Smooth muscle cell (in vitro differentiated cells): ENCODE data around the gene ALPK3. TPM values are rescaled to one million over a fixed set of nuclear protein-coding genes. Genes with fewer than 3 reads are reported as not detected.

Experiments used
- DNase-seq: peaks from one replicate; lab custom pipeline; 2025; ENCODE audit not compliant: unreplicated experiment; lab: John Stamatoyannopoulos, UW
- H2AFZ ChIP-seq: fragments of 200-600 bp; sonication (generic); 2 replicates; pipeline ENCODE4 v1.6.0; 2016; ENCODE audit warnings: antibody characterized with exemption, low read depth, mild to moderate bottlenecking
- H3F3A ChIP-seq: fragments of 200-600 bp; sonication (generic); 2 replicates; pipeline ENCODE4 v1.6.0; 2017; ENCODE audit warnings: antibody characterized with exemption, low read depth
- H3K27ac ChIP-seq: fragments of 200-600 bp; sonication (generic); 2 replicates; pipeline ENCODE4 v1.5.1; 2016; ENCODE audit warnings: low read depth, mild to moderate bottlenecking
- H3K27me3 ChIP-seq: fragments of 200-600 bp; sonication (generic); 2 replicates; pipeline ENCODE4 v1.6.1; 2016; ENCODE audit warnings: low read depth, mild to moderate bottlenecking
- H3K36me3 ChIP-seq: fragments of 200-600 bp; sonication (generic); 2 replicates; pipeline ENCODE4 v1.5.1; 2016; ENCODE audit warnings: low read depth
- H3K4me1 ChIP-seq: fragments of 200-600 bp; sonication (generic); 2 replicates; pipeline ENCODE4 v1.5.1; 2016; ENCODE audit warnings: low read depth
- H3K4me2 ChIP-seq: fragments of 200-600 bp; sonication (generic); 2 replicates; pipeline ENCODE4 v1.6.0; 2016; ENCODE audit warnings: mild to moderate bottlenecking
- H3K4me3 ChIP-seq: fragments of 200-600 bp; sonication (generic); 2 replicates; pipeline ENCODE4 v1.5.1; 2016; ENCODE audit warnings: mild to moderate bottlenecking
- H3K79me2 ChIP-seq: fragments of 200-600 bp; sonication (generic); 2 replicates; pipeline ENCODE4 v1.6.0; 2016; ENCODE audit warnings: low read depth, mild to moderate bottlenecking
- H3K9ac ChIP-seq: fragments of 200-600 bp; sonication (generic); 2 replicates; pipeline ENCODE4 v1.6.0; 2016; ENCODE audit warnings: low read depth
- H3K9me3 ChIP-seq: fragments of 200-600 bp; sonication (generic); replicated peaks from 2 replicates; pipeline ENCODE4 v1.5.1; 2016; ENCODE audit warnings: low read depth
- H4K20me1 ChIP-seq: fragments of 200-600 bp; sonication (generic); 2 replicates; pipeline ENCODE4 v1.6.0; 2016; ENCODE audit warnings: low read depth
- CTCF ChIP-seq: fragments of 200-600 bp; sonication (generic); IDR thresholded peaks from 2 replicates; pipeline ENCODE4 v1.5.1; 2017; ENCODE audit warnings: borderline replicate concordance, mild to moderate bottlenecking, antibody characterized with exemption; ENCODE audit not compliant: insufficient read depth, poor library complexity, severe bottlenecking
- WGBS: methylation state at CpG from one replicate; pipeline ENCODE4 v1.1.7; 2016; ENCODE audit warnings: low lambda C conversion rate; 5-methylcytosine and 5-hydroxymethylcytosine counted together
- polyA plus RNA-seq: library from polyadenylated mRNA; unstranded; fragments of >200 nt; fragmentation: Nextera tagmentation; extraction: Ambion mirVana; gene quantifications from 2 replicates; pipeline ENCODE4 v1.2.1, GENCODE V29; 2016
- total RNA-seq: library from RNA; depleted of rRNA; stranded (reverse); fragments of >200 nt; gene quantifications from 2 replicates; pipeline ENCODE4 v1.2.3, GENCODE V29; 2014

ALPK3 gene
- total and polyA plus RNA-seq, 2 experiments from 2014 or later: 3.5 to 18.8 TPM

- H2AFZ ChIP-seq: no peak overlapping the region
- no peaks in the 10 kb centered on the region for H3K4me1 ChIP-seq
- H4K20me1 ChIP-seq: no peaks in the 10 kb centered on the region
- no peaks in the 10 kb centered on the region for H3K27me3 ChIP-seq
- H3K79me2 ChIP-seq: no peaks in the 10 kb centered on the region
- TF ChIP-seq CTCF: no peak
- no peak overlapping the region for H3K4me3 ChIP-seq
- no peaks in the 10 kb centered on the region for H3K9me3 ChIP-seq
- no peaks in the 10 kb centered on the region for H3F3A ChIP-seq
- no peak overlapping the region for H3K27ac ChIP-seq
- no peak overlapping the region for H3K9ac ChIP-seq
- H3K4me2 ChIP-seq: no peak overlapping the region
- H3K36me3 ChIP-seq: no peaks in the 10 kb centered on the region
- no peak for DNase-seq
- WGBS: 96% methylated on average over 7 of the region's 7 CpGs
Observed at GRCh38 chr15:84864444-84864795, 47.3 kb downstream of the ALPK3 start.

- Histone ChIP-seq H3K27ac (no peak overlapping the region), H3K4me2 (no peak overlapping the region), H4K20me1 (no peaks in the 10 kb centered on the region), H3K4me1 (no peaks in the 10 kb centered on the region), H3F3A (no peaks in the 10 kb centered on the region), H3K4me3 (no peak overlapping the region), H3K27me3 (no peaks in the 10 kb centered on the region), H2AFZ (no peak overlapping the region), H3K9me3 (no peaks in the 10 kb centered on the region), H3K36me3 (no peaks in the 10 kb centered on the region), H3K79me2 (no peaks in the 10 kb centered on the region), H3K9ac (no peak overlapping the region)
- 93% methylated on average over 5 of the region's 5 CpGs for WGBS
- no peak for TF ChIP-seq CTCF
- no peak for DNase-seq
Observed at GRCh38 chr15:84865074-84865569, 48.0 kb downstream of the ALPK3 start.

GRCh38 chr15:84868037-84868880 lies 51.1 kb downstream of the ALPK3 start:
- DNase-seq: no peak
- 87% methylated on average over 12 of the region's 12 CpGs for WGBS
- H3K4me2 ChIP-seq: no peak overlapping the region
- H2AFZ ChIP-seq: no peak overlapping the region
- no peak overlapping the region for H3K27ac ChIP-seq
- H4K20me1 ChIP-seq: no peaks in the 10 kb centered on the region
- no peaks in the 10 kb centered on the region for H3K4me1 ChIP-seq
- H3K9me3 ChIP-seq: no peaks in the 10 kb centered on the region
- H3K27me3 ChIP-seq: no peaks in the 10 kb centered on the region
- H3K36me3 ChIP-seq: no peaks in the 10 kb centered on the region
- no peaks in the 10 kb centered on the region for H3K79me2 ChIP-seq
- H3K4me3 ChIP-seq: no peak overlapping the region
- no peaks in the 10 kb centered on the region for H3F3A ChIP-seq
- no peak overlapping the region for H3K9ac ChIP-seq
- no peak for TF ChIP-seq CTCF

GRCh38 chr15:84869510-84869909 lies 52.4 kb downstream of the ALPK3 start:
- Histone ChIP-seq H4K20me1 (no peaks in the 10 kb centered on the region), H3K79me2 (no peaks in the 10 kb centered on the region), H3K4me2 (no peak overlapping the region), H3K27me3 (no peaks in the 10 kb centered on the region), H3K9ac (no peak overlapping the region), H3K27ac (no peak overlapping the region), H3K9me3 (no peaks in the 10 kb centered on the region), H3F3A (no peaks in the 10 kb centered on the region), H3K4me3 (no peak overlapping the region), H3K4me1 (no peaks in the 10 kb centered on the region), H2AFZ (no peak overlapping the region), H3K36me3 (no peaks in the 10 kb centered on the region)
- 96% methylated on average over 3 of the region's 3 CpGs for WGBS
- no peak for TF ChIP-seq CTCF
- no peak for DNase-seq
